H9 (cell line): ENCODE measurements around the gene MTA1. TPM values are rescaled to one million over a fixed set of nuclear protein-coding genes. Genes with fewer than 3 reads are reported as not detected.

Source experiments
- DNase-seq: peaks from one replicate; pipeline ENCODE4 v3.0.0-alpha.2; 2017
- H2AFZ ChIP-seq: one replicate; pipeline ENCODE4 v1.6.1; 2013; ENCODE audit warnings: mild to moderate bottlenecking, low read length, control low read depth, moderate library complexity
- H2AK5ac ChIP-seq: 2 replicates; pipeline ENCODE4 v1.6.1; 2013; ENCODE audit warnings: low read length, control low read depth, mixed read lengths; ENCODE audit not compliant: insufficient read length
- H2BK120ac ChIP-seq: one replicate; pipeline ENCODE4 v1.6.1; 2013; ENCODE audit warnings: low read depth, mild to moderate bottlenecking, low read length, control low read depth, inconsistent platforms; ENCODE audit not compliant: poor library complexity, severe bottlenecking
- H2BK12ac ChIP-seq: 2 replicates; pipeline ENCODE4 v1.6.1; 2013; ENCODE audit warnings: low read length, control low read depth, mixed read lengths, low read depth; ENCODE audit not compliant: insufficient read length
- H2BK15ac ChIP-seq: 2 replicates; pipeline ENCODE4 v1.6.1; 2013; ENCODE audit warnings: low read depth, low read length, control low read depth
- H2BK20ac ChIP-seq: one replicate; pipeline ENCODE4 v1.6.1; 2013; ENCODE audit warnings: low read depth, mild to moderate bottlenecking, low read length, control low read depth, inconsistent platforms; ENCODE audit not compliant: poor library complexity, severe bottlenecking
- H2BK5ac ChIP-seq: 2 replicates; pipeline ENCODE4 v1.6.1; 2013; ENCODE audit warnings: low read length, control low read depth, mixed read lengths; ENCODE audit not compliant: insufficient read length
- H3K14ac ChIP-seq: 2 replicates; pipeline ENCODE4 v1.6.1; 2013; ENCODE audit warnings: low read length, control low read depth; ENCODE audit not compliant: insufficient read depth
- H3K18ac ChIP-seq: 2 replicates; pipeline ENCODE4 v1.6.1; 2013; ENCODE audit warnings: low read depth, mild to moderate bottlenecking, mixed read lengths, low read length, control low read depth; ENCODE audit not compliant: insufficient read length
- H3K23ac ChIP-seq: 2 replicates; pipeline ENCODE4 v1.6.1; 2013; ENCODE audit warnings: low read length, control low read depth, mixed read lengths, low read depth; ENCODE audit not compliant: insufficient read length
- H3K23me2 ChIP-seq: 2 replicates; pipeline ENCODE4 v1.6.1; 2013; ENCODE audit warnings: low read depth, mild to moderate bottlenecking, mixed read lengths, low read length, control low read depth; ENCODE audit not compliant: insufficient read length, poor library complexity, severe bottlenecking
- H3K27ac ChIP-seq: 2 replicates; pipeline ENCODE4 v1.5.1; 2013; ENCODE audit warnings: low read length, control low read depth, mixed read lengths, low read depth; ENCODE audit not compliant: insufficient read length
- H3K27me3 ChIP-seq: 2 replicates; pipeline ENCODE4 v1.6.1; 2013; ENCODE audit warnings: low read length, control low read depth, inconsistent platforms; ENCODE audit not compliant: insufficient read depth
- H3K4ac ChIP-seq: 2 replicates; pipeline ENCODE4 v1.6.1; 2013; ENCODE audit warnings: low read depth, mild to moderate bottlenecking, control low read depth, inconsistent platforms, low read length, moderate library complexity
- H3K4me1 ChIP-seq: 2 replicates; pipeline ENCODE4 v1.6.1; 2013; ENCODE audit warnings: low read length, control low read depth, inconsistent platforms; ENCODE audit not compliant: insufficient read depth
- H3K4me2 ChIP-seq: 2 replicates; pipeline ENCODE4 v1.6.1; 2013; ENCODE audit warnings: low read length, control low read depth, mixed read lengths; ENCODE audit not compliant: insufficient read length, insufficient read depth
- H3K56ac ChIP-seq: 2 replicates; pipeline ENCODE4 v1.6.1; 2013; ENCODE audit warnings: low read depth, mild to moderate bottlenecking, mixed read lengths, low read length, control low read depth; ENCODE audit not compliant: insufficient read length
- H3K79me1 ChIP-seq: 2 replicates; pipeline ENCODE4 v1.6.1; 2013; ENCODE audit warnings: low read depth, mild to moderate bottlenecking, moderate library complexity, low read length, control low read depth, inconsistent platforms; ENCODE audit not compliant: insufficient read depth, poor library complexity, severe bottlenecking
- H3K79me2 ChIP-seq: 2 replicates; pipeline ENCODE4 v1.6.1; 2013; ENCODE audit warnings: low read length, control low read depth, inconsistent platforms; ENCODE audit not compliant: insufficient read depth
- H3K9ac ChIP-seq: 2 replicates; pipeline ENCODE4 v1.6.1; 2013; ENCODE audit warnings: low read length, control low read depth, mixed read lengths; ENCODE audit not compliant: insufficient read length; ENCODE audit errors: extremely low read depth
- H3K9me3 ChIP-seq: one replicate; pipeline ENCODE4 v1.6.1; 2013; ENCODE audit warnings: low read depth, low read length, inconsistent platforms; ENCODE audit not compliant: control insufficient read depth
- H3T11ph ChIP-seq: one replicate; pipeline ENCODE4 v1.6.1; 2013; ENCODE audit warnings: mild to moderate bottlenecking, low read length, control low read depth, inconsistent platforms
- H4K20me1 ChIP-seq: one replicate; pipeline ENCODE4 v1.6.1; 2013; ENCODE audit not compliant: control insufficient read depth, insufficient read length, insufficient read depth
- H4K5ac ChIP-seq: 2 replicates; pipeline ENCODE4 v1.6.1; 2013; ENCODE audit warnings: low read depth, mild to moderate bottlenecking, mixed read lengths, low read length, control low read depth; ENCODE audit not compliant: insufficient read length
- H4K8ac ChIP-seq: replicated peaks from 2 replicates; pipeline ENCODE4 v1.6.1; 2013; ENCODE audit warnings: low read length, control low read depth, mixed read lengths, low read depth; ENCODE audit not compliant: insufficient read length
- H4K91ac ChIP-seq: 2 replicates; pipeline ENCODE4 v1.6.1; 2013; ENCODE audit warnings: low read depth, mild to moderate bottlenecking, moderate library complexity, mixed read lengths, low read length, control low read depth; ENCODE audit not compliant: insufficient read length
- H3K27ac Mint-ChIP-seq, 3 experiments: 2 replicates in 2 of 3; 3 replicates in 1 of 3; pipeline ENCODE4 v1.8.0; 2020 to 2021; ENCODE audit warnings: mixed read lengths in 3 of 3, mild to moderate bottlenecking in 1 of 3, moderate library complexity in 1 of 3
- H3K27me3 Mint-ChIP-seq: 2 replicates; pipeline ENCODE4 v1.8.0; 2021; ENCODE audit warnings: low read depth, mild to moderate bottlenecking, moderate library complexity, mixed read lengths
- H3K36me3 Mint-ChIP-seq, 3 experiments: 2 replicates in 2 of 3; 3 replicates in 1 of 3; pipeline ENCODE4 v1.8.0; 2020 to 2021; ENCODE audit warnings: low read depth in 3 of 3, mixed read lengths in 3 of 3; ENCODE audit not compliant: insufficient read depth in 1 of 3
- H3K4me1 Mint-ChIP-seq, 2 experiments: 2 replicates each; pipeline ENCODE4 v1.8.0; 2020; ENCODE audit warnings: mixed read lengths in 2 of 2
- H3K4me3 Mint-ChIP-seq, 2 experiments: 2 replicates in 1 of 2; 3 replicates in 1 of 2; pipeline ENCODE4 v1.8.0; 2020 to 2021; ENCODE audit warnings: mild to moderate bottlenecking in 2 of 2, mixed read lengths in 2 of 2, moderate library complexity in 1 of 2
- H3K9me3 Mint-ChIP-seq, 2 experiments: 2 replicates in 1 of 2; 3 replicates in 1 of 2; pipeline ENCODE4 v1.8.0; 2020; ENCODE audit warnings: mild to moderate bottlenecking in 2 of 2, mixed read lengths in 2 of 2, moderate library complexity in 1 of 2
- WGBS: extraction: QIAGEN DNeasy Blood & Tissue Kit; methylation state at CpG from one replicate; pipeline ENCODE4 v1.1.7; 2013; ENCODE audit warnings: missing lambda C conversion rate, low lambda C conversion rate, mixed read lengths; ENCODE audit not compliant: insufficient read length; ENCODE audit errors: extremely low coverage; 5-methylcytosine and 5-hydroxymethylcytosine counted together
- total RNA-seq: library from RNA; stranded (reverse); gene quantifications from 2 replicates; pipeline ENCODE4 v1.2.1, GENCODE V29; 2021
- TF ChIP-seq, protein P1 (sequence below): fragments of 200-600 bp; sonication (generic); conservative IDR thresholded peaks from 3 replicates; pipeline ENCODE4 v1.8.0; 2021; ENCODE audit warnings: antibody characterized with exemption, mild to moderate bottlenecking

The MTA1 gene
- total RNA-seq, 1 experiment from 2014 or later, result 230 TPM

DNA sequence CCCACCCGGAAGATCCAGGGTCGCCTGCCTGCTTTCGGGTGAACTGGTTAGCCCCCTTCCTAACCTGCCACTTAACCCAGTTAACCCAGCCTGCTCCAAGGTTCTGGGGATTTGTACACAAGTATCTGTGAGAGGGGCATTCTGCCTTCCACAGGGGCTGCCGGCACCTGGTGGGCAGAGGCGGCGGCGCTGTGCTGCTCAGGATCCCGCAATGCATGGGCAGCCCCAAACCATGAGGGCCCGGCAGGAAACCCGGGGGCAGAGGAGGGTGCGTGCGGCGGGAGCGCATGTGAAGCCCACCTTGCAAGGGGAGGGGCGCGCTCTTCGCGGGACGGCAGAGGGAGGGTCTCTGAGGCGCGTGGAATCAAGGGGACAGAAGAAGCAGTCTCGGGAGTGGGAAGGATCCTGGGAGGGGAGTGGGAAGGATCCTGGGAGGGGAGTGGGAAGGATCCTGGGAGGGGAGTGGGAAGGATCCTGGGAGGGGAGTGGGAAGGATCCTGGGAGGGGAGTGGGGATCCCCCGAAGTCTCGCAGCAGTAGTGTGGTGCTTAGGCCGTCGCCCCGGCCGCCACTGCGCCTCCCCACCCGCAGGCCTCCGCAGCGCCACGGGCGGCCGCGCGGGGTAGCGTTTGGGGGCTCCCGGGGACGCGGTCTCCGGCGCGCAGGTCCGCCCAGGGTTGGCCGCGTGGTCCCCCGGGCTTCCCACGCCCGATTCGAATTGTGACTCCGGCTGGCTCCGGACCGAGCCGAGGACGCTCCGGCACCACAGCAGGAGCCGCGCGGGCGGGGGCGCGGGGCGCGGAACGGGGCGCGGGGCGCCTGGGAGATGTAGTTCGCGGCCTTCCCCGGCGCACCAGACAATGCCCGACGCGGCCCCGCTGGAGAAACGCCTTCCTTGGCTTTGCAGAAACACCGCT, 4.9 kb upstream of the MTA1 start:
- H3K23me2 ChIP-seq, result peaks cover 15% of the 10 kb centered on the region
- H4K5ac ChIP-seq, result no peak overlapping the region
- H3K27me3 ChIP-seq, result peaks cover 12% of the 10 kb centered on the region
- no peak overlapping the region for H3K56ac ChIP-seq
- H2BK20ac ChIP-seq, result no peak overlapping the region
- H2BK5ac ChIP-seq, result no peak overlapping the region
- H2AFZ ChIP-seq, result no peak overlapping the region
- H3T11ph ChIP-seq, result no peak overlapping the region
- no peak overlapping the region for H2BK120ac ChIP-seq
- H3K23ac ChIP-seq, result no peak overlapping the region
- H3K27ac ChIP-seq, result no peak overlapping the region
- H3K4me2 ChIP-seq, result peak overlapping the region; percentile 50
- H4K8ac ChIP-seq, result no peak overlapping the region
- no peak overlapping the region for H3K14ac ChIP-seq
- no peaks in the 10 kb centered on the region for H3K4me1 ChIP-seq
- H3K27ac Mint-ChIP-seq, result no peak overlapping the region; a peak in 1 of 7 replicates
- H2AK5ac ChIP-seq, result no peak overlapping the region
- H4K91ac ChIP-seq, result no peak overlapping the region
- H3K18ac ChIP-seq, result peak overlapping the region; percentile 3
- peaks cover 68% of the 10 kb centered on the region for H3K27me3 Mint-ChIP-seq
- peak overlapping the region; percentile 15 for H3K9ac ChIP-seq
- H3K4me3 Mint-ChIP-seq, result peak overlapping the region; percentile 68 to 83
- 0 out of 5 replicates have a peak, but pooled peaks cover 0 to 3% of the 10 kb centered on the region in 2 experiments for H3K9me3 Mint-ChIP-seq
- TF ChIP-seq, protein P1, sequence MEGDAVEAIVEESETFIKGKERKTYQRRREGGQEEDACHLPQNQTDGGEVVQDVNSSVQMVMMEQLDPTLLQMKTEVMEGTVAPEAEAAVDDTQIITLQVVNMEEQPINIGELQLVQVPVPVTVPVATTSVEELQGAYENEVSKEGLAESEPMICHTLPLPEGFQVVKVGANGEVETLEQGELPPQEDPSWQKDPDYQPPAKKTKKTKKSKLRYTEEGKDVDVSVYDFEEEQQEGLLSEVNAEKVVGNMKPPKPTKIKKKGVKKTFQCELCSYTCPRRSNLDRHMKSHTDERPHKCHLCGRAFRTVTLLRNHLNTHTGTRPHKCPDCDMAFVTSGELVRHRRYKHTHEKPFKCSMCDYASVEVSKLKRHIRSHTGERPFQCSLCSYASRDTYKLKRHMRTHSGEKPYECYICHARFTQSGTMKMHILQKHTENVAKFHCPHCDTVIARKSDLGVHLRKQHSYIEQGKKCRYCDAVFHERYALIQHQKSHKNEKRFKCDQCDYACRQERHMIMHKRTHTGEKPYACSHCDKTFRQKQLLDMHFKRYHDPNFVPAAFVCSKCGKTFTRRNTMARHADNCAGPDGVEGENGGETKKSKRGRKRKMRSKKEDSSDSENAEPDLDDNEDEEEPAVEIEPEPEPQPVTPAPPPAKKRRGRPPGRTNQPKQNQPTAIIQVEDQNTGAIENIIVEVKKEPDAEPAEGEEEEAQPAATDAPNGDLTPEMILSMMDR, result peak; percentile 55
- H3K4ac ChIP-seq, result no peak overlapping the region
- WGBS, result no CpG with 5 or more reads among the region's 79 CpGs
- peaks cover 3% of the 10 kb centered on the region for H4K20me1 ChIP-seq
- no peaks in the 10 kb centered on the region for H3K9me3 ChIP-seq
- peaks cover 5 to 18% (median 13%) of the 10 kb centered on the region in 3 experiments for H3K36me3 Mint-ChIP-seq
- no peak overlapping the region for H2BK15ac ChIP-seq
- peaks cover 10 to 24% of the 10 kb centered on the region in 2 experiments for H3K4me1 Mint-ChIP-seq
- H3K79me2 ChIP-seq, result 0 out of 2 replicates have a peak, but pooled peaks cover 2% of the 10 kb centered on the region
- no peaks in the 10 kb centered on the region for H3K79me1 ChIP-seq
- peak; percentile 57 for DNase-seq
- H2BK12ac ChIP-seq, result no peak overlapping the region
